IMR-90 (cell line): Measurements from ENCODE around the gene USPL1. TPM values are rescaled to one million over a fixed set of nuclear protein-coding genes. Genes with fewer than 3 reads are reported as not detected.

Source experiments
- ATAC-seq: fragments of 200-7000 bp; cut with Tn5 transposase; 2 replicates; pipeline ENCODE4 v1.9.1; 2020; ENCODE audit warnings: low read depth, mild to moderate bottlenecking, moderate library complexity
- BruUV-seq: library from RNA; stranded (reverse); fragments of 400-500 nt; replicated peaks from 2 replicates; lab custom pipeline; 2021; lab: Mats Ljungman, UMichigan
- CTCF ChIA-PET: fragments of 300-600 bp; formaldehyde crosslinking; extraction: SDS; loops from one replicate; lab custom pipeline; 2021; ENCODE audit warnings: antibody characterized with exemption; lab: Yijun Ruan, JAX
- POLR2A ChIA-PET: fragments of 300-600 bp; sonication (Branson Sonifier 250); formaldehyde crosslinking; loops from one replicate; lab custom pipeline; 2022; ENCODE audit warnings: antibody characterized with exemption; ENCODE audit not compliant: unreplicated experiment; lab: Charles Lee
- DNase-seq: peaks from one replicate; pipeline ENCODE4 v3.0.0; 2013
- H2AFZ ChIP-seq: replicated peaks from 2 replicates; pipeline ENCODE3; 2013; ENCODE audit warnings: low read length, mild to moderate bottlenecking; ENCODE audit not compliant: poor library complexity
- H2AK5ac ChIP-seq: 2 replicates; pipeline ENCODE4 v1.6.1; 2013; ENCODE audit warnings: low read depth, low read length, inconsistent platforms
- H2AK9ac ChIP-seq: replicated peaks from 2 replicates; pipeline ENCODE3; 2013; ENCODE audit warnings: mild to moderate bottlenecking, low read depth, low read length, moderate library complexity; ENCODE audit not compliant: poor library complexity
- H2BK120ac ChIP-seq: 2 replicates; pipeline ENCODE4 v1.6.1; 2013; ENCODE audit warnings: low read depth, low read length, inconsistent platforms
- H2BK15ac ChIP-seq: 3 replicates; pipeline ENCODE4 v1.6.1; 2013; ENCODE audit warnings: low read depth, low read length, inconsistent platforms
- H2BK20ac ChIP-seq: 2 replicates; pipeline ENCODE4 v1.6.1; 2013; ENCODE audit warnings: low read depth, mild to moderate bottlenecking, inconsistent platforms, low read length, moderate library complexity
- H2BK5ac ChIP-seq: 2 replicates; pipeline ENCODE4 v1.6.1; 2013; ENCODE audit warnings: mild to moderate bottlenecking, low read depth, low read length, inconsistent platforms; ENCODE audit not compliant: poor library complexity, severe bottlenecking
- H3K14ac ChIP-seq: replicated peaks from 2 replicates; pipeline ENCODE4 v1.6.1; 2013; ENCODE audit warnings: low read depth, low read length, inconsistent platforms
- H3K18ac ChIP-seq: 2 replicates; pipeline ENCODE4 v1.6.1; 2013; ENCODE audit warnings: low read depth, low read length, control low read depth
- H3K23ac ChIP-seq: 2 replicates; pipeline ENCODE4 v1.6.1; 2013; ENCODE audit warnings: low read depth, low read length, inconsistent platforms
- H3K27ac ChIP-seq: 2 replicates; pipeline ENCODE4 v1.5.1; 2013; ENCODE audit warnings: mild to moderate bottlenecking, control low read depth, low read length; ENCODE audit not compliant: insufficient read depth
- H3K27me3 ChIP-seq: 2 replicates; pipeline ENCODE4 v1.6.1; 2013; ENCODE audit warnings: low read length; ENCODE audit not compliant: control insufficient read depth, insufficient read depth
- H3K36me3 ChIP-seq: 2 replicates; pipeline ENCODE4 v1.6.1; 2013; ENCODE audit warnings: low read length, mixed read lengths; ENCODE audit not compliant: control insufficient read depth, insufficient read depth
- H3K4ac ChIP-seq: 2 replicates; pipeline ENCODE4 v1.6.1; 2013; ENCODE audit warnings: low read depth, low read length, inconsistent platforms
- H3K4me1 ChIP-seq: 2 replicates; pipeline ENCODE4 v1.6.1; 2013; ENCODE audit warnings: low read length, mixed read lengths; ENCODE audit not compliant: control insufficient read depth, insufficient read depth
- H3K4me2 ChIP-seq: 2 replicates; pipeline ENCODE4 v1.6.1; 2013; ENCODE audit warnings: low read depth, mild to moderate bottlenecking, control low read depth, low read length, moderate library complexity
- H3K4me3 ChIP-seq: 2 replicates; pipeline ENCODE4 v1.5.1; 2013; ENCODE audit warnings: low read depth, mild to moderate bottlenecking, control low read depth, low read length, moderate library complexity; ENCODE audit not compliant: insufficient read depth
- H3K56ac ChIP-seq: 2 replicates; pipeline ENCODE4 v1.6.1; 2013; ENCODE audit warnings: low read length, inconsistent platforms; ENCODE audit not compliant: insufficient read depth; ENCODE audit errors: extremely low read depth
- H3K79me1 ChIP-seq, 2 experiments: 2 replicates each; pipeline ENCODE4 v1.6.1; 2013; ENCODE audit warnings: low read length in 2 of 2, inconsistent platforms in 1 of 2, low read depth in 1 of 2
- H3K9ac ChIP-seq: 2 replicates; pipeline ENCODE4 v1.6.1; 2013; ENCODE audit warnings: low read depth, low read length, control low read depth
- H3K9me1 ChIP-seq: 2 replicates; pipeline ENCODE4 v1.6.1; 2013; ENCODE audit warnings: low read length, inconsistent platforms; ENCODE audit not compliant: insufficient read depth
- H3K9me3 ChIP-seq: 2 replicates; pipeline ENCODE4 v1.6.1; 2013; ENCODE audit warnings: low read length; ENCODE audit not compliant: control insufficient read depth, insufficient read depth
- H4K20me1 ChIP-seq: 2 replicates; pipeline ENCODE4 v1.6.1; 2013; ENCODE audit warnings: low read length, inconsistent platforms; ENCODE audit not compliant: insufficient read depth
- H4K5ac ChIP-seq: 2 replicates; pipeline ENCODE4 v1.6.1; 2013; ENCODE audit warnings: mild to moderate bottlenecking, low read depth, low read length, control low read depth
- H4K8ac ChIP-seq, 2 experiments: 2 replicates each; pipeline ENCODE4 v1.6.1; 2013; ENCODE audit warnings: low read depth in 2 of 2, low read length in 2 of 2, control low read depth in 1 of 2, inconsistent platforms in 1 of 2
- H4K91ac ChIP-seq: 2 replicates; pipeline ENCODE4 v1.6.1; 2013; ENCODE audit warnings: low read depth, low read length, inconsistent platforms; ENCODE audit not compliant: insufficient read depth
- BHLHE40 ChIP-seq: fragments of 150-350 bp; IDR thresholded peaks from 2 replicates; pipeline ENCODE4 v1.6.1; 2016; ENCODE audit warnings: mild to moderate bottlenecking, low read depth, low read length
- CEBPB ChIP-seq: IDR thresholded peaks from 2 replicates; pipeline ENCODE4 v1.6.1; 2012; ENCODE audit warnings: low read depth, low read length, improper control_type of control experiment
- CHD1 ChIP-seq: IDR thresholded peaks from 2 replicates; pipeline ENCODE4 v1.6.1; 2012; ENCODE audit warnings: low read depth, low read length, improper control_type of control experiment
- CTCF ChIP-seq: conservative IDR thresholded peaks from 2 replicates; pipeline ENCODE4 v1.5.1; 2012; ENCODE audit warnings: mild to moderate bottlenecking, low read depth, low read length, improper control_type of control experiment
- ELK1 ChIP-seq: fragments of 150-350 bp; IDR thresholded peaks from 2 replicates; pipeline ENCODE4 v1.6.1; 2016; ENCODE audit warnings: low read depth, mild to moderate bottlenecking, low read length, moderate library complexity, borderline replicate concordance
- FOS ChIP-seq: fragments of 150-350 bp; IDR thresholded peaks from 2 replicates; pipeline ENCODE4 v1.6.1; 2016; ENCODE audit warnings: low read depth, low read length
- MAFK ChIP-seq: IDR thresholded peaks from 2 replicates; pipeline ENCODE4 v1.6.1; 2012; ENCODE audit warnings: low read depth, low read length, improper control_type of control experiment
- MAZ ChIP-seq: IDR thresholded peaks from 2 replicates; pipeline ENCODE4 v1.6.1; 2012; ENCODE audit warnings: low read depth, mild to moderate bottlenecking, low read length, improper control_type of control experiment, moderate library complexity, borderline replicate concordance
- MXI1 ChIP-seq: IDR thresholded peaks from 2 replicates; pipeline ENCODE4 v1.6.1; 2012; ENCODE audit warnings: low read depth, mild to moderate bottlenecking, low read length, moderate library complexity, borderline replicate concordance
- POLR2A ChIP-seq: IDR thresholded peaks from 2 replicates; pipeline ENCODE4 v1.6.1; 2012; ENCODE audit warnings: mild to moderate bottlenecking, low read depth, low read length
- RCOR1 ChIP-seq: IDR thresholded peaks from 2 replicates; pipeline ENCODE4 v1.6.1; 2012; ENCODE audit warnings: mild to moderate bottlenecking, low read length, improper control_type of control experiment; ENCODE audit not compliant: insufficient replicate concordance
- SMC3 ChIP-seq: fragments of 150-350 bp; IDR thresholded peaks from 2 replicates; pipeline ENCODE4 v1.6.1; 2016; ENCODE audit warnings: low read depth, mild to moderate bottlenecking, antibody characterized with exemption, low read length, moderate library complexity
- WGBS, 2 experiments: methylation state at CpG; one replicate each; pipeline versions ENCODE4 v1.1.5 to v1.1.7; 2013; ENCODE audit warnings: missing lambda C conversion rate in 2 of 2; ENCODE audit not compliant: insufficient read length in 1 of 2; ENCODE audit errors: extremely low coverage in 2 of 2; 5-methylcytosine and 5-hydroxymethylcytosine counted together
- dilution Hi-C: fragments of 300-500 bp; cut with HindIII; formaldehyde crosslinking; loops from one replicate; pipeline ENCODE4 v1.14.3; 2018; ENCODE audit warnings: low sequenced_read_pairs; ENCODE audit not compliant: unreplicated experiment
- in situ Hi-C: fragments of 300-500 bp; cut with MboI; formaldehyde crosslinking; loops from 3 replicates; pipeline ENCODE4 v1.14.3; 2019; ENCODE audit warnings: low sequenced_read_pairs, inconsistent platforms, mixed read lengths
- intact Hi-C: fragments of 100-400 bp; cut with micrococcal nuclease; formaldehyde crosslinking; loops from 2 replicates; pipeline ENCODE4 v1.10.0; 2022
- polyA plus RNA-seq, 3 experiments: library from polyadenylated mRNA; depleted of rRNA; stranded (reverse); fragments of >200 nt; gene quantifications; 2 replicates each; pipeline ENCODE4 v1.2.3, GENCODE V29; 2012; ENCODE audit warnings: low replicate concordance in 1 of 3
- total RNA-seq: library from RNA; depleted of rRNA; stranded (reverse); fragments of >200 nt; gene quantifications from 2 replicates; pipeline ENCODE4 v1.2.3, GENCODE V29; 2012

The USPL1 gene
- total and polyA plus RNA-seq, 2 of the 4 experiments (the other 2 are of a cell fraction) = 12.1 to 15.4 TPM

DNA sequence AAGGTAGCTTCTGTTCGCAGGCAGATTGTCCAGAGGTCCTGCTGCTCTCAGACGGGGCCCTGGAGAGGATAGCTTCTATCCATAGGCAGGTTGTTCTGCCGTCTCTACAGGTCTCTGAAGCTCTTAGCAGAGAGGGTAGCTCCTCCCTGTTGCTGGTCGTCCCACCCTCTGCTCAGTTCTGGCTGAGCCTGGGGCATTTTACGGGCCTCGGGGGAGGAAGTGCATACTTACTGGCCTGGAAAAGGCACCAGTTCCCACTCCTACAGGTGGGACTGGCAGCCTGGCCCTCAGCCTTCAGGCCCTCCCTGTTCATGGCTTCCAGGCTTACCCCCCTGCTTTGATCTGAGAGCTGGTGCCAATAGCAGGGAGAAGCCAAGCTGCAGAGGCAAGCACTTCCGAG lies 42.3 kb downstream of the USPL1 start:
- no peak overlapping the region for H3K23ac ChIP-seq
- WGBS, 2 experiments = no CpG with 5 or more reads among the region's 7 CpGs
- H3K18ac ChIP-seq = no peak overlapping the region
- H3K27ac ChIP-seq = no peak overlapping the region
- in situ Hi-C loops = no loop called here
- no peaks in the 10 kb centered on the region for H3K9me3 ChIP-seq
- no peak overlapping the region for H4K91ac ChIP-seq
- peaks cover 8% of the 10 kb centered on the region for H3K36me3 ChIP-seq
- no peak overlapping the region for H4K8ac ChIP-seq
- peaks cover 3% of the 10 kb centered on the region for H3K9me1 ChIP-seq
- no peak for ATAC-seq
- dilution Hi-C loops = no loop called here
- H3K56ac ChIP-seq = no peak overlapping the region
- peaks cover 2 to 14% of the 10 kb centered on the region in 2 experiments; a peak in 3 of 4 replicates for H3K79me1 ChIP-seq
- no peak overlapping the region for H2BK120ac ChIP-seq
- H4K5ac ChIP-seq = no peak overlapping the region
- no TSS peak for BruUV-seq
- ChIA-PET POLR2A (no interaction called here), CTCF (no interaction called here)
- intact Hi-C loops = no loop called here
- no peak for DNase-seq
- no peak overlapping the region for H3K14ac ChIP-seq
- H3K27me3 ChIP-seq = no peaks in the 10 kb centered on the region
- H2BK20ac ChIP-seq = no peak overlapping the region
- H3K4me3 ChIP-seq = no peak overlapping the region
- H2BK5ac ChIP-seq = no peak overlapping the region
- no peak overlapping the region for H3K4ac ChIP-seq
- TF ChIP-seq MAZ (no peak), BHLHE40 (no peak), RCOR1 (no peak), CTCF (no peak), MXI1 (no peak), MAFK (no peak), POLR2A (no peak), ELK1 (no peak), FOS (no peak), CEBPB (no peak), CHD1 (no peak), SMC3 (no peak)
- H2AFZ ChIP-seq = no peak overlapping the region
- H3K4me2 ChIP-seq = no peak overlapping the region
- H2BK15ac ChIP-seq = no peak overlapping the region
- no peaks in the 10 kb centered on the region for H4K20me1 ChIP-seq
- no peaks in the 10 kb centered on the region for H3K4me1 ChIP-seq
- H2AK9ac ChIP-seq = no peak overlapping the region
- no peak overlapping the region for H3K9ac ChIP-seq
- H2AK5ac ChIP-seq = no peak overlapping the region
